GM12878 (cell line): ENCODE results near the gene STXBP1.

Experiments used
- CTCF ChIP-seq, 3 experiments: IDR thresholded peaks in 2 of 3; conservative IDR thresholded peaks in 1 of 3; 2 replicates each; pipeline ENCODE4 v1.5.1; 2011; ENCODE audit warnings: low read depth in 3 of 3, low read length in 3 of 3, mild to moderate bottlenecking in 3 of 3, control low read depth in 2 of 3, moderate library complexity in 2 of 3, inconsistent platforms in 1 of 3, mixed read lengths in 1 of 3; ENCODE audit not compliant: control insufficient read depth in 2 of 3, insufficient read depth in 1 of 3; ENCODE audit errors: extremely low read depth in 1 of 3
- JUND ChIP-seq: IDR thresholded peaks from 2 replicates; pipeline ENCODE4 v1.6.1; 2012; ENCODE audit warnings: low read depth, mild to moderate bottlenecking, low read length, improper control_type of control experiment, moderate library complexity
- POLR2A ChIP-seq: IDR thresholded peaks from 2 replicates; pipeline ENCODE4 v1.6.1; 2011; ENCODE audit warnings: low read depth, mild to moderate bottlenecking, low read length

GRCh38 chr9:127570533-127571111 is 41.5 kb upstream of the STXBP1 start:
- TF ChIP-seq POLR2A (no peak), CTCF (IDR thresholded peaks at IDR 0.05 in 2 of 3, conservative IDR thresholded peaks at IDR 0.05 in 1 of 3; ENCODE audit: control insufficient read depth in 2 of 3, extremely low read depth in 1 of 3, insufficient read depth in 1 of 3, low read depth in 3 of 3, low read length in 3 of 3) (no peak), JUND (no peak)
